Natural killer cell (primary cell): ENCODE measurements around the gene RERE. TPM values are rescaled to one million over a fixed set of nuclear protein-coding genes. Genes with fewer than 3 reads are reported as not detected.

Experiments used
- ATAC-seq, 3 donors: fragments of 150-1000 bp in 2 of 3; fragments of 200-7000 bp in 1 of 3; cut with Tn5 transposase; 1 replicate in 1 of 3; 2 replicates in 2 of 3; pipeline ENCODE4 v1.10.0; 2021; ENCODE audit warnings: mild to moderate bottlenecking in 2 of 3, moderate library complexity in 2 of 3
- DNase-seq, 2 donors: peaks; one replicate each; pipeline versions ENCODE4 v3.0.0 to v3.0.0-alpha.2; 2013 to 2021; ENCODE audit warnings: mixed read lengths in 1 of 2
- H3K27ac ChIP-seq: one replicate; pipeline ENCODE4 v1.5.1; 2013; ENCODE audit warnings: mild to moderate bottlenecking, low read length
- H3K27me3 ChIP-seq: one replicate; pipeline ENCODE4 v1.6.1; 2013; ENCODE audit warnings: low read length; ENCODE audit not compliant: control insufficient read depth, insufficient read depth
- H3K36me3 ChIP-seq: one replicate; pipeline ENCODE4 v1.6.1; 2013; ENCODE audit warnings: low read length; ENCODE audit not compliant: control insufficient read depth, insufficient read depth
- H3K4me1 ChIP-seq: one replicate; pipeline ENCODE4 v1.6.1; 2013; ENCODE audit warnings: low read length; ENCODE audit not compliant: control insufficient read depth, insufficient read depth
- H3K4me3 ChIP-seq: one replicate; pipeline ENCODE4 v1.5.1; 2013; ENCODE audit warnings: low read length
- H3K9me3 ChIP-seq: one replicate; pipeline ENCODE4 v1.6.1; 2013; ENCODE audit warnings: low read length; ENCODE audit not compliant: control insufficient read depth, insufficient read depth
- H3K27ac Mint-ChIP-seq, 2 donors: one replicate each; pipeline ENCODE4 v1.8.0; 2022; ENCODE audit warnings: mild to moderate bottlenecking in 2 of 2, mixed read lengths in 2 of 2, moderate library complexity in 1 of 2
- H3K27me3 Mint-ChIP-seq, 2 donors: one replicate each; pipeline ENCODE4 v1.8.0; 2022; ENCODE audit warnings: low read depth in 2 of 2, mixed read lengths in 2 of 2
- H3K36me3 Mint-ChIP-seq: one replicate; pipeline ENCODE4 v1.8.0; 2022; ENCODE audit warnings: mixed read lengths
- H3K4me1 Mint-ChIP-seq, 2 donors: one replicate each; pipeline ENCODE4 v1.8.0; 2022; ENCODE audit warnings: mixed read lengths in 2 of 2
- H3K4me3 Mint-ChIP-seq: one replicate; pipeline ENCODE4 v1.8.0; 2022; ENCODE audit warnings: mild to moderate bottlenecking, moderate library complexity, mixed read lengths
- H3K9me3 Mint-ChIP-seq, 2 donors: one replicate each; pipeline ENCODE4 v1.8.0; 2022; ENCODE audit warnings: mixed read lengths in 2 of 2
- WGBS: methylation state at CpG from one replicate; pipeline ENCODE4 v1.1.7; 2013; ENCODE audit warnings: missing lambda C conversion rate; ENCODE audit not compliant: insufficient coverage; 5-methylcytosine and 5-hydroxymethylcytosine counted together
- intact Hi-C: fragments of 100-400 bp; cut with micrococcal nuclease; formaldehyde crosslinking; loops from one replicate; pipeline ENCODE4 v1.14.2; 2022
- total RNA-seq, 4 donors: library from RNA; stranded (reverse); fragments of 120-200 nt in 1 of 4; gene quantifications; one replicate each; pipeline versions ENCODE4 v1.2.3 to v1.2.4, GENCODE V29; 2013 to 2022
- TF ChIP-seq, protein P1 (sequence below): fragments of 200-600 bp; IDR thresholded peaks from one replicate; pipeline ENCODE4 v1.8.0; 2022; ENCODE audit warnings: antibody characterized with exemption

Gene RERE
- total RNA-seq, 3 donors from 2014 or later (not counting 1 experiment from before 2014, with no cell fraction given): 67.7 to 76.0 (median 73.0) TPM

DNA sequence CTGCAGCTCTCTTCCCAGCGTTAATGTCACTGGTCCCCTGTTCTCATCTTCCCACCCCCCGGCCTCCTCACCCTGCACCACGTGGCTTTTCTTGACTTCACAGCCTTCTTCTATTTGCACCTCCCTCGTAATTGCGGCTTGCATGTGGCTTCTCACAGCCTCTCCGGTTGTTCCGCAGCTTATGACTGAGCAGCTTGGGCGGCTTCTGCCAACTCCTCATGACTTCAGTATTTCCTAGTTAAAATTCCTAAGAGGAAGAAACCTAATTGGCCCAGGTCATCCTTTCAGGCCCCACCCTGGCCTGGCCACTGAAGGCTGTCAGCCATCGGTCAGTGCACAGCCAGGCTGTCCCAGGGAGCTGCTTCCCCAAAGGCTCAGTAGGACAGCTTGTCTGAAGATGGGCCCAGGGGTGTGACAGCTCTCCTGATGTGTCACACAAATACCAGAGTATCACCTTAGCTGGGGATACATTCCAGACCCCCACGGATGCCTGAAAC lies 8.6 kb upstream of the RERE start:
- intact Hi-C loops: no loop called here
- peak overlapping the region; percentile 70 to 79 for H3K27ac Mint-ChIP-seq
- peak overlapping the region; percentile 43 for H3K27ac ChIP-seq

GRCh38 chr1:8823295-8823664 lies 5.8 kb upstream of the RERE start:
- 93% methylated on average over 6 of the region's 6 CpGs for WGBS
- H3K4me3 ChIP-seq: no peak overlapping the region
- no peaks in the 10 kb centered on the region for H3K9me3 ChIP-seq
- TF ChIP-seq, protein P1, sequence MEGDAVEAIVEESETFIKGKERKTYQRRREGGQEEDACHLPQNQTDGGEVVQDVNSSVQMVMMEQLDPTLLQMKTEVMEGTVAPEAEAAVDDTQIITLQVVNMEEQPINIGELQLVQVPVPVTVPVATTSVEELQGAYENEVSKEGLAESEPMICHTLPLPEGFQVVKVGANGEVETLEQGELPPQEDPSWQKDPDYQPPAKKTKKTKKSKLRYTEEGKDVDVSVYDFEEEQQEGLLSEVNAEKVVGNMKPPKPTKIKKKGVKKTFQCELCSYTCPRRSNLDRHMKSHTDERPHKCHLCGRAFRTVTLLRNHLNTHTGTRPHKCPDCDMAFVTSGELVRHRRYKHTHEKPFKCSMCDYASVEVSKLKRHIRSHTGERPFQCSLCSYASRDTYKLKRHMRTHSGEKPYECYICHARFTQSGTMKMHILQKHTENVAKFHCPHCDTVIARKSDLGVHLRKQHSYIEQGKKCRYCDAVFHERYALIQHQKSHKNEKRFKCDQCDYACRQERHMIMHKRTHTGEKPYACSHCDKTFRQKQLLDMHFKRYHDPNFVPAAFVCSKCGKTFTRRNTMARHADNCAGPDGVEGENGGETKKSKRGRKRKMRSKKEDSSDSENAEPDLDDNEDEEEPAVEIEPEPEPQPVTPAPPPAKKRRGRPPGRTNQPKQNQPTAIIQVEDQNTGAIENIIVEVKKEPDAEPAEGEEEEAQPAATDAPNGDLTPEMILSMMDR: no peak
- no peak for ATAC-seq
- Mint-ChIP-seq H3K4me3 (no peak overlapping the region), H3K4me1 (peaks cover 3 to 8% of the 10 kb centered on the region in 2 donors), H3K27me3 (no peaks in the 10 kb centered on the region), H3K27ac (no peak overlapping the region), H3K36me3 (no peaks in the 10 kb centered on the region), H3K9me3 (no peaks in the 10 kb centered on the region)
- no peak overlapping the region for H3K27ac ChIP-seq
- intact Hi-C loops: no loop called here
- no peaks in the 10 kb centered on the region for H3K27me3 ChIP-seq
- no peak for DNase-seq
- peaks cover 7% of the 10 kb centered on the region for H3K4me1 ChIP-seq
- H3K36me3 ChIP-seq: no peaks in the 10 kb centered on the region

More for the DNA sequence above, 8.6 kb upstream of the RERE start:
- Histone ChIP-seq H3K27me3 (no peaks in the 10 kb centered on the region), H3K9me3 (no peaks in the 10 kb centered on the region), H3K4me1 (peaks cover 16% of the 10 kb centered on the region), H3K4me3 (no peak overlapping the region), H3K36me3 (no peaks in the 10 kb centered on the region)
- ATAC-seq: peak; percentile 78 to 91 (median 83)
- Mint-ChIP-seq H3K4me3 (peak overlapping the region; percentile 25), H3K36me3 (no peaks in the 10 kb centered on the region), H3K9me3 (no peaks in the 10 kb centered on the region), H3K27me3 (no peaks in the 10 kb centered on the region), H3K4me1 (peaks cover 8 to 14% of the 10 kb centered on the region in 2 donors)
- TF ChIP-seq, protein P1: no peak
- peak; percentile 38 to 44 for DNase-seq
- WGBS: 81% methylated on average over 9 of the region's 10 CpGs

DNA sequence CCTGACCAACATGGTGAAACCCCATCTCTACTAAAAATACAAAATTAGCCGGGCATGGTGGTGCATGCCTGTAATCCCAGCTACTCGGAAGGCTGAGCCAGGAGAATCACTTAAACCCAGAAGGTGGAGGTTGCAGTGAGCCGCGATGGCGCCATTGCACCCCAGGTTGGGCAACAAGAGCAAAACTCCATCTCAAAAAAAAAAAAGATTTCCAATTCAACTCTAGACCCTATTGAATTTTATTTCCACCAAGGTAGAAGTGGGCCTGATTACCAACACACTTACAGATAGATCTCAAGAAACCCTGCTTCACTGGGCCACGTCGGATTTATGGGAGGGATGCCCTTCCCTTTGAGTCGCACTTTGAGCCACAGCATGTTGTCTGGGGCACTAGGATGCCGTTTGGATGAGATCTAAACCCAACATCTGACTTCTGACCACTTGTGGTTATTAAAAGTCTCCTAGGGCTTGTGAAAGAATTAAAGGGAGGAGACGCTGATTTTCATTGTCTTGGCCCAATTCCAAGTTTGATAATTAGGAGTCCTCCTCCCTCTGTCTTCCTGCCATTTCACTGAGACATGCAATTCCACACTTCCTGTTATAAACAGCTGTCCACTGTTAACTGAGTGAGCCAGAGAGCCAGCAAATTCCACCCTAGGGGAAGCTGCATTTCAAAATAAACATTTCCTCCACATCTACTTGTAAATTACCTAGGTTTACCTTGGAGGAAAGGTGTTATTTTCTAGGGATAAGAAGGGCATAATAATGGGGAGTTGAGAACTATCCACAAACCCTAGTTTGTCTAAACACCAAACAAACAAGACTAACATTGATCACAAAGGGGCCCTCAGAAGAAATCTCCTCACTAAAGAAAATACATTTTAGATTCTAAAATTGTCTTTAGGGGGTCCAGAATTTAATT lies 5.2 kb upstream of the RERE start:
- peaks cover 7% of the 10 kb centered on the region for H3K4me1 ChIP-seq
- H3K27ac Mint-ChIP-seq: no peak overlapping the region
- peaks cover 7 to 13% of the 10 kb centered on the region in 2 donors for H3K4me1 Mint-ChIP-seq
- no peaks in the 10 kb centered on the region for H3K9me3 ChIP-seq
- H3K27ac ChIP-seq: no peak overlapping the region
- no peaks in the 10 kb centered on the region for H3K27me3 ChIP-seq
- TF ChIP-seq, protein P1: no peak
- no peak overlapping the region for H3K4me3 ChIP-seq
- no peaks in the 10 kb centered on the region for H3K27me3 Mint-ChIP-seq
- H3K4me3 Mint-ChIP-seq: no peak overlapping the region
- 90% methylated on average over 9 of the region's 10 CpGs for WGBS
- H3K36me3 Mint-ChIP-seq: no peaks in the 10 kb centered on the region
- intact Hi-C loops: no loop called here
- no peaks in the 10 kb centered on the region for H3K9me3 Mint-ChIP-seq
- ATAC-seq (no peak), DNase-seq (no peak)
- no peaks in the 10 kb centered on the region for H3K36me3 ChIP-seq
